ENCODE data around the gene ZBTB7C.

ZBTB7C gene

GRCh38 chr18:48002933-48003365 lies 406.2 kb downstream of the ZBTB7C start (continued):
- TF ChIP-seq ZNF2 (tag by site-specific recombination; IDR thresholded peaks at IDR 0.05) (no peak), ZNF521 (tag by site-specific recombination; IDR thresholded peaks at IDR 0.05) (no peak), ZNF302 (tag by site-specific recombination; IDR thresholded peaks at IDR 0.05; ENCODE audit: low read depth) (no peak), ZNF677 (tag by site-specific recombination; IDR thresholded peaks at IDR 0.05) (no peak), ZNF654 (tag by site-specific recombination; IDR thresholded peaks at IDR 0.05; ENCODE audit: low read depth) (no peak), HOXC10 (CRISPR knock-in tag; IDR thresholded peaks at IDR 0.05) (no peak), ZNF121 (tag by site-specific recombination; IDR thresholded peaks at IDR 0.05) (no peak), ZNF341 (tag by site-specific recombination; IDR thresholded peaks at IDR 0.05; ENCODE audit: low read depth) (peak; percentile 84), ZSCAN30 (tag by site-specific recombination; IDR thresholded peaks at IDR 0.05) (peak; percentile 87), ZNF221 (tag by site-specific recombination; IDR thresholded peaks at IDR 0.05; ENCODE audit: borderline replicate concordance) (no peak), ZNF624 (tag by site-specific recombination; IDR thresholded peaks at IDR 0.05) (no peak), ZNF18 (tag by site-specific recombination; IDR thresholded peaks at IDR 0.05) (no peak), ZNF404 (tag by site-specific recombination; IDR thresholded peaks at IDR 0.05) (no peak), YY2 (tag by site-specific recombination; IDR thresholded peaks at IDR 0.05) (no peak), ZNF350 (tag by site-specific recombination; IDR thresholded peaks at IDR 0.05) (no peak), OVOL3 (tag by site-specific recombination; IDR thresholded peaks at IDR 0.05) (no peak), REST (tag by site-specific recombination; IDR thresholded peaks at IDR 0.05) (no peak), ZNF645 (tag by site-specific recombination; IDR thresholded peaks at IDR 0.05) (no peak), ZNF16 (tag by site-specific recombination; IDR thresholded peaks at IDR 0.05; ENCODE audit: low read depth) (no peak), ZNF777 (tag by site-specific recombination; IDR thresholded peaks at IDR 0.05; ENCODE audit: borderline replicate concordance) (no peak), ZBTB20 (tag by site-specific recombination; IDR thresholded peaks at IDR 0.05) (no peak; the same call in 1 of the 2 replicates), ZNF423 (tag by site-specific recombination; IDR thresholded peaks at IDR 0.05) (no peak), ZSCAN5A (tag by site-specific recombination; IDR thresholded peaks at IDR 0.05) (no peak), ZNF48 (tag by site-specific recombination; IDR thresholded peaks at IDR 0.05) (no peak), ZNF571 (tag by site-specific recombination; IDR thresholded peaks at IDR 0.05) (no peak), ZNF585B (tag by site-specific recombination; IDR thresholded peaks at IDR 0.05) (no peak), ZBTB44 (tag by site-specific recombination; IDR thresholded peaks at IDR 0.05) (no peak), ZNF747 (tag by site-specific recombination; IDR thresholded peaks at IDR 0.05) (no peak), PATZ1 (tag by site-specific recombination; IDR thresholded peaks at IDR 0.05) (peak; percentile 85), SALL2 (tag by site-specific recombination; IDR thresholded peaks at IDR 0.05; ENCODE audit: borderline replicate concordance) (no peak), ZNF623 (tag by site-specific recombination; IDR thresholded peaks at IDR 0.05) (peak; percentile 38), HOXA7 (CRISPR knock-in tag; IDR thresholded peaks at IDR 0.05; ENCODE audit: borderline replicate concordance) (no peak)
